DND-41 (cell line): ENCODE data around the gene HOXA2.

Experiments used
- EZH2 ChIP-seq: IDR thresholded peaks from 3 replicates; pipeline ENCODE4 v1.6.1; 2012; ENCODE audit warnings: borderline replicate concordance, low read depth, mild to moderate bottlenecking, moderate library complexity, low read length, inconsistent platforms; ENCODE audit not compliant: severe bottlenecking
- TF ChIP-seq, protein P1 (sequence below): IDR thresholded peaks from 2 replicates; pipeline ENCODE4 v1.5.1; 2012; ENCODE audit warnings: borderline replicate concordance, low read length, moderate library complexity, mild to moderate bottlenecking; ENCODE audit not compliant: poor library complexity, severe bottlenecking; ENCODE audit errors: extremely low read depth

DNA sequence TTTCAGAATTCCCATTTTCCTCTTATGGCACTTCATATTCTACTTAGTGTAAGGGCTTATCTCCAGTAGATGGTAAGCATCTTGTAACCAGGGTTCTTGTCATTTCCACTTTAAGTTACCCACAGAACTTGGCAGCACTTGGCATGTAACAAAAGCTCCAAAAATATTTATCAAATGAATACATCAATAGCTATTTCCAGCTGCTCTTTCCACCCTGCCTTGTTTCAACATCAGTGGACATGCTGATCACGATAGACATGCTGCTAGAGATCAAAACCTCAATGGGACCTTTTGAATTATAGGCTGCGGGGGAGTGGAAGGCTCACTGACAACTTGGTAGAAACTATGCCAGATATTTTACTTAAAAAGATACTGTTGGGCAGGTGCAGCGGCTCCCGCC, 39.5 kb downstream of the HOXA2 start:
- TF ChIP-seq, protein P1, sequence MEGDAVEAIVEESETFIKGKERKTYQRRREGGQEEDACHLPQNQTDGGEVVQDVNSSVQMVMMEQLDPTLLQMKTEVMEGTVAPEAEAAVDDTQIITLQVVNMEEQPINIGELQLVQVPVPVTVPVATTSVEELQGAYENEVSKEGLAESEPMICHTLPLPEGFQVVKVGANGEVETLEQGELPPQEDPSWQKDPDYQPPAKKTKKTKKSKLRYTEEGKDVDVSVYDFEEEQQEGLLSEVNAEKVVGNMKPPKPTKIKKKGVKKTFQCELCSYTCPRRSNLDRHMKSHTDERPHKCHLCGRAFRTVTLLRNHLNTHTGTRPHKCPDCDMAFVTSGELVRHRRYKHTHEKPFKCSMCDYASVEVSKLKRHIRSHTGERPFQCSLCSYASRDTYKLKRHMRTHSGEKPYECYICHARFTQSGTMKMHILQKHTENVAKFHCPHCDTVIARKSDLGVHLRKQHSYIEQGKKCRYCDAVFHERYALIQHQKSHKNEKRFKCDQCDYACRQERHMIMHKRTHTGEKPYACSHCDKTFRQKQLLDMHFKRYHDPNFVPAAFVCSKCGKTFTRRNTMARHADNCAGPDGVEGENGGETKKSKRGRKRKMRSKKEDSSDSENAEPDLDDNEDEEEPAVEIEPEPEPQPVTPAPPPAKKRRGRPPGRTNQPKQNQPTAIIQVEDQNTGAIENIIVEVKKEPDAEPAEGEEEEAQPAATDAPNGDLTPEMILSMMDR: no peak
- TF ChIP-seq EZH2: no peak
